WERI-Rb-1 (cell line): Measurements from ENCODE around the gene ING2.
A peak's percentile ranks its signal among the peaks of the same experiment; 100 is the strongest.

Experiments used
- DNase-seq: peaks from one replicate; pipeline ENCODE4 v3.0.0-alpha.2; 2020
- H3K27ac ChIP-seq: fragments of 250-450 bp; sonication (Bioruptor Pico); 2 replicates; pipeline ENCODE4 v1.5.1; 2020; ENCODE audit warnings: mild to moderate bottlenecking, moderate library complexity
- H3K27me3 ChIP-seq: fragments of 250-450 bp; sonication (Bioruptor Pico); 2 replicates; pipeline ENCODE4 v1.5.1; 2021; ENCODE audit warnings: mild to moderate bottlenecking, low read depth, moderate library complexity; ENCODE audit not compliant: insufficient read depth, severe bottlenecking
- H3K36me3 ChIP-seq: fragments of 250-450 bp; sonication (Bioruptor Pico); 2 replicates; pipeline ENCODE4 v1.5.1; 2020; ENCODE audit warnings: mild to moderate bottlenecking, moderate library complexity
- H3K4me3 ChIP-seq: 2 replicates; pipeline ENCODE4 v1.5.1; 2011; ENCODE audit warnings: low read depth, mild to moderate bottlenecking, control low read depth, low read length
- H3K9me3 ChIP-seq: fragments of 250-450 bp; sonication (Bioruptor Pico); 2 replicates; pipeline ENCODE4 v1.5.1; 2021; ENCODE audit warnings: mild to moderate bottlenecking, moderate library complexity; ENCODE audit not compliant: severe bottlenecking
- TF ChIP-seq, protein P1 (sequence below): IDR thresholded peaks from 2 replicates; pipeline ENCODE4 v1.5.1; 2011; ENCODE audit warnings: low read depth, mild to moderate bottlenecking, control low read depth, inconsistent platforms, low read length

The ING2 gene

DNA sequence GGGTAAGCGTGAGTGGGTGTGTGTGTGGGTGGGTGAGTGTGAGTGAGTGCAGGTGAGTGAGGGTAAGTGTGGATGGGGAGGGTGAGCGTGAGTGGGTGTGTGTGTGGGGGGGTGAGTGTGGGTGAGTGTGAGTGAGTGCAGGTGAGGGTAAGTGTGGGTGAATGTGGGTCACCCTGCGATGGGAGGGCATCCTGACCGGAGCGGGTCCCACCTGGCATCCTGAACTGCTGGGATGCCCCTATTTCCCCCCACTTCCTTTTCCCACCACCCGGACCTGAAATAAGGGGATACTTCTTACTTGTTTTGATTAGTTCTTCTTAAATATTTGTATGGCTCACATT, 49.5 kb downstream of the ING2 start:
- Histone ChIP-seq H3K27ac (no peak overlapping the region), H3K36me3 (no peaks in the 10 kb centered on the region), H3K27me3 (no peaks in the 10 kb centered on the region), H3K9me3 (peaks cover 10% of the 10 kb centered on the region), H3K4me3 (no peak overlapping the region)
- TF ChIP-seq, protein P1, sequence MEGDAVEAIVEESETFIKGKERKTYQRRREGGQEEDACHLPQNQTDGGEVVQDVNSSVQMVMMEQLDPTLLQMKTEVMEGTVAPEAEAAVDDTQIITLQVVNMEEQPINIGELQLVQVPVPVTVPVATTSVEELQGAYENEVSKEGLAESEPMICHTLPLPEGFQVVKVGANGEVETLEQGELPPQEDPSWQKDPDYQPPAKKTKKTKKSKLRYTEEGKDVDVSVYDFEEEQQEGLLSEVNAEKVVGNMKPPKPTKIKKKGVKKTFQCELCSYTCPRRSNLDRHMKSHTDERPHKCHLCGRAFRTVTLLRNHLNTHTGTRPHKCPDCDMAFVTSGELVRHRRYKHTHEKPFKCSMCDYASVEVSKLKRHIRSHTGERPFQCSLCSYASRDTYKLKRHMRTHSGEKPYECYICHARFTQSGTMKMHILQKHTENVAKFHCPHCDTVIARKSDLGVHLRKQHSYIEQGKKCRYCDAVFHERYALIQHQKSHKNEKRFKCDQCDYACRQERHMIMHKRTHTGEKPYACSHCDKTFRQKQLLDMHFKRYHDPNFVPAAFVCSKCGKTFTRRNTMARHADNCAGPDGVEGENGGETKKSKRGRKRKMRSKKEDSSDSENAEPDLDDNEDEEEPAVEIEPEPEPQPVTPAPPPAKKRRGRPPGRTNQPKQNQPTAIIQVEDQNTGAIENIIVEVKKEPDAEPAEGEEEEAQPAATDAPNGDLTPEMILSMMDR = no peak
- DNase-seq = no peak

DNA sequence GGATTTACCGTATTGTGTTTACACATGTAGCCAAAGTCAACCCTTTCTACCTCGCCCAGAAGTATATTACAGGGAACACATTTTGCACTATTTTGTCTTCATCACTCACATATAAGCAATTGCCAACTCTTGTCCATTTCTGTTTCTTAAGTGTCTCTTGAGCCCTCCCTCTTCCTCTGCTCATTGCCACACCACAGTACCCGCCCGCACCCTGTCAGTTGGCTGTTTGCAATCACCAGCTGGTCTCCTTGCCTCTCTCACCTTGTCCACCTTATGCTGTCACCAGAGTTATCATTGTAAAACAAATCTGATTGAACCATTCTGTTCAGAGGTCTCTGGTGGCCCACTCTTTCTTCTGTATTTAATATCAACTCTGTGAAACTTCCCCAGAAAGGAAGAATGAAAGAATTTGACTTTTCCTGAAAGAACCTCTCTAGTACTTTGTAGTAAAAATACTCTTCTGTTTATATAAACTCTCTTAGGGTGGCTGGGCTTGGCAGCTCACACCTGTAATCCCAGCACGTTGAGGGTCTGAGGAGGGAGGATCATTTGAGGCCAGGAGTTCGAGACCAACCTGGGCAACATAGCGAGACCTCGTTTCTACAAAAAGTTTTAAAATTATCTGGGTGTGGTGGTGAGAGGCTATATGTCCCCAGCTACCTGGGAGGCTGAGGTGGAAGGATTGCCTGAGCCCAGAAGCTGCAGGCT, 50.2 kb downstream of the ING2 start:
- TF ChIP-seq, protein P1 = no peak
- H3K4me3 ChIP-seq = no peak overlapping the region
- H3K27me3 ChIP-seq = no peaks in the 10 kb centered on the region
- no peak for DNase-seq
- H3K27ac ChIP-seq = no peak overlapping the region
- H3K36me3 ChIP-seq = no peaks in the 10 kb centered on the region
- peaks cover 10% of the 10 kb centered on the region for H3K9me3 ChIP-seq

DNA sequence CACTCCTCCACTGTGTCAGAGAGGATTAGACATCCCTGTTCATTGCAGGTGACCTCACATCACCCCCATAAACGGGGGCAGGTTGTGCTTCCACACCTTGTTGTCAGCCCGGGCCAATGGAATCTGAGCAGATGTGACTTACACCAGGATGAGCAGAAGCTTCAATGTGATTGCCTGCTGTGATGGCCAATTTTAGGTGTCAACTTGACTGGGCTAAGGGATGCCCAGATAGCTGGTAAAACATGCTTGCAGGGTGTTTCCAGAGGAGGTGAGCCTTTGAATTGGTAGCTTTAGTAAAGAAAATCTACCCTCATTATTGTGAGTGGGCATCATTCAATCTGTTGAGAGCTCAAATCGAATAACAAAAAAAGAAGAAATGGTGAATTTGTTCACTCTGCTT, 52.1 kb downstream of the ING2 start:
- Histone ChIP-seq H3K4me3 (no peak overlapping the region), H3K36me3 (no peaks in the 10 kb centered on the region), H3K27me3 (no peaks in the 10 kb centered on the region), H3K9me3 (peaks cover 6% of the 10 kb centered on the region), H3K27ac (no peak overlapping the region)
- TF ChIP-seq, protein P1 = no peak
- DNase-seq = peak; percentile 39

DNA sequence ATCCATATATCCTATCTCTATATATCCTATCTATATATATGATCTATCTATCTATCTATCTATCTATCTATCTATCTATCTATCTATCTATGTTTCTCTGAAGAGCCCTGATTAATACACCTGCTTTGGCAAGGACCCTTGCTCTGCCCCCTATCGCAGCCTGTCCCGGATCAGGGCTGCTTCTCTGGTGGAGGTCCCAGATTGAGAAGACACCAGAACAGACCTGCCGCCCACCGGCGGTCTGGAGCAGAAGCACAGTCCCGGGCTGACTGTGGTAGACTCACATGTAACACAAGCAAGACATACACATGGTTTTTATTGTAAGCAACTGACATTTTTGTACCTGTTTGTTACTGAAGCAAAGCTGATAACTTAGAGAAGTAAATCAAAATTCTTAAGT, 52.8 kb downstream of the ING2 start:
- TF ChIP-seq, protein P1 = no peak
- no peak for DNase-seq
- H3K27ac ChIP-seq = no peak overlapping the region
- no peak overlapping the region for H3K4me3 ChIP-seq
- H3K27me3 ChIP-seq = no peaks in the 10 kb centered on the region
- no peaks in the 10 kb centered on the region for H3K36me3 ChIP-seq
- H3K9me3 ChIP-seq = no peaks in the 10 kb centered on the region

DNA sequence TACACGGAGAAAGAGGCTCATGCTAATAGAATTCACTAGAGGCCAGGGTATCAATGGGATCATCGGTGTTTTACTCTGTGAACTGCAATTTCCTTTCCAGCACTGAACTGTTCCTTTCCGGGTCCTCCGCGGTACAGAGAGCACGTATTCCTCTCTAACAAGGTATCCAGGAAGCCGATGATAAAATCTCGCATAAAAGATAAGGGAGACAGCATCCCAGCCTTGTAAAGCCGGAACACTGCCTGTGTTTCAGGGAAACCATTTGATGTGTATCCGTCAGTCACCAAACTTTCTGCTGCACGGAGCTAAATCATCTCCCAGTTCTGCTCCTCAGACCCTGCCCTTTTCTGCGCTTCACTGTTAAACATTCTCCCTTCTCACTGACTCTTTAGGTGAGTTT, 54.0 kb downstream of the ING2 start:
- no peak overlapping the region for H3K4me3 ChIP-seq
- DNase-seq = no peak
- no peaks in the 10 kb centered on the region for H3K27me3 ChIP-seq
- H3K9me3 ChIP-seq = no peaks in the 10 kb centered on the region
- no peak overlapping the region for H3K27ac ChIP-seq
- H3K36me3 ChIP-seq = no peaks in the 10 kb centered on the region
- TF ChIP-seq, protein P1 = no peak

DNA sequence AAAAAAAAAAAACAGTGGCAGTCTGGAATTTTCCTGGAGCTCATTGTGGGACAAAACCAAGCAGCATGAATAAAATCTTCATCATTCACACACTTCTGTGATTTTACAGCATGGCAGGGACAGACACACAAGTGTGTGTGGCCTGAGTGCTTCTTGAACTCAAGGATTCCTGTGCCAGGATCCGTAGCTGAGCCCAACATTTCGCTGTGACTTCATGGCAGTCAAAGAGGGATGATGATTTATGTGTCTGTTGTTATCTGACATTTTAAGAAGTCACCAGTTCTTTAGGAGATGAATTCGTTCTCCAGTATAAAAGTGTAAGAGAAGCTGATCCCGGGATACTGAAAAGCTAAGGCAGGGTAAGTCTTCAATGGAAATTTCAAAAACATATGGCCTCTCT, 57.0 kb downstream of the ING2 start:
- TF ChIP-seq, protein P1 = no peak
- Histone ChIP-seq H3K27ac (no peak overlapping the region), H3K9me3 (no peaks in the 10 kb centered on the region), H3K4me3 (no peak overlapping the region), H3K36me3 (no peaks in the 10 kb centered on the region), H3K27me3 (no peaks in the 10 kb centered on the region)
- DNase-seq = no peak
